ENCODE data around the gene ANKK1.

DNA sequence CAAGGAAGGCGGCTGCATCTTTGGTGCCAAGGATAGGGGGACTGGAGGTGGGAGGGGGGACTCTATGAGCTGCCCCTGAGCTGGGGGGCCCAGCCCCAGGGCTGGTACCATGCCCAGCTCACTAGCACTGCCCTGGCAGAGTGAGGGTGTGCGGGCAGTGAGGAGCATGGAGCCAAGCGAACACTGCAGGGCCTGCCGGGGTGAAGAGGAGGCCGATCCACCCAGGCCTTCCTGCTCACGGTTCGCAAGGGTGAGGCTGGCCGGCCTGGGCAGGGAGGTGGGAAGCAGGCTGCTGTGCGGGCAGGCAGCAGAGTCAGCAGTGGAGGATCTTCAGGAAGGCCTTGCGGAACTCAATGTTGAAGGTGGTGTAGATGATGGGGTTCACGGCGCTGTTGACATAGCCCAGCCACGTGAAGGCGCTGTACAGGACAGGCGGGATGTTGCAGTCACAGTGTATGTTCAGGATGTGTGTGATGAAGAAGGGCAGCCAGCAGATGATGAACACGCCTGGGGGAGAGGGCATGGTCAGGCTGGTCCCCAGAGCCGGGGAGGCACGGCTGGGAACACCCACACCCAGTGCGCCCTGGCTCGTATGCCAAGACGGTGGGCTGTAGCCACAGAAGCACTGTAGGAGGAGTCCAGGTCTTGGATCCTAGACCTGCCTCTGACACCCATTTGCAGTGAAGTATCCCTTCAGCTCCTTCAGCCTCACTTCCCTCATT lies 23.0 kb downstream of the ANKK1 start:
- TF ChIP-seq, protein P1, sequence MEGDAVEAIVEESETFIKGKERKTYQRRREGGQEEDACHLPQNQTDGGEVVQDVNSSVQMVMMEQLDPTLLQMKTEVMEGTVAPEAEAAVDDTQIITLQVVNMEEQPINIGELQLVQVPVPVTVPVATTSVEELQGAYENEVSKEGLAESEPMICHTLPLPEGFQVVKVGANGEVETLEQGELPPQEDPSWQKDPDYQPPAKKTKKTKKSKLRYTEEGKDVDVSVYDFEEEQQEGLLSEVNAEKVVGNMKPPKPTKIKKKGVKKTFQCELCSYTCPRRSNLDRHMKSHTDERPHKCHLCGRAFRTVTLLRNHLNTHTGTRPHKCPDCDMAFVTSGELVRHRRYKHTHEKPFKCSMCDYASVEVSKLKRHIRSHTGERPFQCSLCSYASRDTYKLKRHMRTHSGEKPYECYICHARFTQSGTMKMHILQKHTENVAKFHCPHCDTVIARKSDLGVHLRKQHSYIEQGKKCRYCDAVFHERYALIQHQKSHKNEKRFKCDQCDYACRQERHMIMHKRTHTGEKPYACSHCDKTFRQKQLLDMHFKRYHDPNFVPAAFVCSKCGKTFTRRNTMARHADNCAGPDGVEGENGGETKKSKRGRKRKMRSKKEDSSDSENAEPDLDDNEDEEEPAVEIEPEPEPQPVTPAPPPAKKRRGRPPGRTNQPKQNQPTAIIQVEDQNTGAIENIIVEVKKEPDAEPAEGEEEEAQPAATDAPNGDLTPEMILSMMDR (IDR thresholded peaks at IDR 0.05; ENCODE audit: insufficient read depth, low read depth, low read length): no peak
- TF ChIP-seq EZH2 (IDR thresholded peaks at IDR 0.05; ENCODE audit: insufficient read depth, low read length): no peak
